Ishikawa (cell line): ENCODE results near the gene ALPL.

Experiments used
- CEBPB ChIP-seq: IDR thresholded peaks from 2 replicates; pipeline ENCODE4 v1.6.1; 2012
- CREB1 ChIP-seq: IDR thresholded peaks from 2 replicates; pipeline ENCODE4 v1.6.1; 2012; ENCODE audit warnings: low read depth
- EGR1 ChIP-seq: IDR thresholded peaks from 2 replicates; pipeline ENCODE4 v1.6.1; 2012
- EP300 ChIP-seq: IDR thresholded peaks from 2 replicates; pipeline ENCODE4 v1.6.1; 2012; ENCODE audit warnings: borderline replicate concordance
- FOXM1 ChIP-seq: IDR thresholded peaks from 2 replicates; pipeline ENCODE4 v1.6.1; 2012; ENCODE audit warnings: low read depth, borderline replicate concordance
- NFIC ChIP-seq: IDR thresholded peaks from 2 replicates; pipeline ENCODE4 v1.6.1; 2012
- RAD21 ChIP-seq: IDR thresholded peaks from 2 replicates; pipeline ENCODE4 v1.6.1; 2012; ENCODE audit warnings: low read depth
- REST ChIP-seq: IDR thresholded peaks from 2 replicates; pipeline ENCODE4 v1.6.1; 2012; ENCODE audit warnings: low read depth, mild to moderate bottlenecking
- TAF1 ChIP-seq: IDR thresholded peaks from 2 replicates; pipeline ENCODE4 v1.6.1; 2012; ENCODE audit warnings: low read depth, mild to moderate bottlenecking
- TCF12 ChIP-seq: IDR thresholded peaks from 2 replicates; pipeline ENCODE4 v1.6.1; 2012; ENCODE audit warnings: low read depth
- TEAD4 ChIP-seq: IDR thresholded peaks from 2 replicates; pipeline ENCODE4 v1.6.1; 2012
- USF1 ChIP-seq: IDR thresholded peaks from 2 replicates; pipeline ENCODE4 v1.6.1; 2012
- ZBTB7A ChIP-seq: IDR thresholded peaks from 2 replicates; pipeline ENCODE4 v1.6.1; 2012; ENCODE audit warnings: low read depth
- TF ChIP-seq, protein P1 (sequence below): IDR thresholded peaks from 2 replicates; pipeline ENCODE4 v1.6.1; 2012

Gene ALPL

DNA sequence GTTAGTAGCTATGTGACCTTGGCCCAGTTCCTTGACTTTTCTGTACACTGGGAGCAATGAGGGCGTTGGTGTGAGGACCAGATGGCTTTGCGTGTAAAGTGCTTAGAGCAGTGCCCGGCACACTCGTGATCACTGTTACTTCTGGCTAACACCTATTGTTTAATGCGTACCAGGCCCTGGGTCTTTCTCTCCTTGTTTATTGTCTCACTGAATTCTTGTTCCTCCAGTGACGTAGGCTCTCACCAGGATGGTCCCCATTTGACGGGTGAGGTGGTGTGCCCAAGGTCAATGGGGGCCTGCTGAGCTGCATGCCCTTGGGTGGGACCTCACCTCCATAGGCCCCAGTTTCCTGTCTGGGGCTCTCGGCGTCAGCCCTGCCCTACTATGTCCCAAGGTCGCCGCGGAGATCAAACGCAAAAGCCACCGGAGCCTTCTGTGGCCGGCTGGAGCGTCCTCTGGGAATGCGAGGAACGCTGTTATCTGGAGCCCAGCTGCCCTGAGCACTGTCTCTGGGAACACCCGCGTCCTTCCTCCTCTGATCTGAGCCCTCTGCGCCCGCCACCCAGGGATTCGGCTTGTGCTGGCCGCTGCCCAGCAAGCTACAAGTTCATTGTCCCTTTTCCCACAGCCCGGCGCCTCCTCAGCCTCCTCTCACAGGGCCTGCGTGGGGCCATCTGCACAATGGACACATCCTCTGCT is 28.9 kb downstream of the ALPL start:
- no peak for TF ChIP-seq EP300
- TF ChIP-seq CREB1: no peak
- TF ChIP-seq, protein P1, sequence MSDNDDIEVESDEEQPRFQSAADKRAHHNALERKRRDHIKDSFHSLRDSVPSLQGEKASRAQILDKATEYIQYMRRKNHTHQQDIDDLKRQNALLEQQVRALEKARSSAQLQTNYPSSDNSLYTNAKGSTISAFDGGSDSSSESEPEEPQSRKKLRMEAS: no peak
- no peak for TF ChIP-seq USF1
- TF ChIP-seq EGR1: no peak
- TF ChIP-seq TAF1: no peak

DNA sequence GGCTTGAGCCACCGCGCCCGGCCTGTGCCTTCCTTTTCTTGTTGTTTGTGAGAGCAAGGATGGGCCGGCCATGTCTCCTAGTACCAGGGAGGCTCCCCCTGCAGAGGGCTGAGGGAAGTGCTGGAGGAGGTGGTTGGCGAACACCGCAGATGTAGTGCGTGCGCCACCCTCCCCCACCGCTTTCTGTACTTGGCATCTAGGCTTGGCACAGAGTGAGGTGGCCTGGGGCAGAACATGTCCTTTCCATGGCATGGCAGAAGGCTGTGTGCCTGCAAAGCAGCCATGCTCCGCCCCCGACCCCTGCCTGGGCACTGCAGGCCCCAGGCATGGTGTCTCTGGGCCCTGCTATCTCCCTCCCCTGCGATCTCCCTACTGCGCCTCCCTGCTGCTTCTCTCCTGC is 30.7 kb downstream of the ALPL start:
- no peak for TF ChIP-seq NFIC
- TF ChIP-seq CREB1: no peak
- no peak for TF ChIP-seq EP300
- TF ChIP-seq USF1: no peak
- TF ChIP-seq EGR1: no peak
- TF ChIP-seq, protein P1: no peak
- TF ChIP-seq CEBPB: no peak
- TF ChIP-seq FOXM1: no peak
- no peak for TF ChIP-seq RAD21
- TF ChIP-seq TCF12: no peak
- TF ChIP-seq TEAD4: no peak
- no peak for TF ChIP-seq REST
- TF ChIP-seq TAF1: no peak
- TF ChIP-seq ZBTB7A: no peak

DNA sequence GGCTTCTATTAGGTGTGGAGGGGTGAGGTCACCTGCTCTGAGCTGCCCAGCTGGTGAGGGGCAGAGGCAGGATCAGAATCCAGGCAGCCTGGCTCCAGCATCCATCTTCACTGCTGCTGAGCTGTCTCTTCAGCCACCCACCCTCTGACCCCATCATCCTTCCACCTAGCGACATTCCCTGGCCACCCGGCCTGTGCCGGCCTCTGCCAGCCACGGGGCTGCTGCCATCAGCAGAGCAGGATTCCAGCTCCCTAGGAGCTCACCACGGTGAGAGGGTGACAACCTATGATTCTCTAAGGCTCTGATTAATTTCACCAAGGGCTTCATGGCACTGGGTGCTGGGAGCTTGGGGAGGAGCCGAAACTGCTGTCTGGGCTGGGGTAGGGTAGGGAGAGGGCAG is 32.1 kb downstream of the ALPL start:
- TF ChIP-seq RAD21 (no peak), TCF12 (no peak), CREB1 (no peak), FOXM1 (no peak)

DNA sequence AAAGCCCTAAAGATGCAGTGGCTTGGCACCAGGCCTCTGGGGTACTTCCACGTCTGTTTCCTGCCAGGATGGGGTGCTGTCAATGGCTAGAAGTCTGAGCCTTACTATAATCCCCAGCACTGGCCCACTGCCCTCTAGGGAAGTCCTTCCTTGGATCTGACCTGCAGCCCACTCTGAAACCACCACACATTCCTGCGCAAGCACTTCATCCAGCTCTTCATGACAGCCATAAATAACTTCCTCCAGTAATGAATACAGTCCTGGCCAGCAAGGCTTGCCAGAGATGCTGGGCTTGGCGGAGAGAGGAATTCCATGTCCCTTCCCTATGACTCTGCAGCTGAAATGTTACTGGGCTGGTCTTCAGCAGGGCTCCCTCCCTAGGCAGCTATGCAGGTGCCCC is 32.6 kb downstream of the ALPL start:
- TF ChIP-seq, protein P1: no peak
- no peak for TF ChIP-seq ZBTB7A
- TF ChIP-seq TEAD4: no peak
- no peak for TF ChIP-seq NFIC
- TF ChIP-seq USF1: no peak
- TF ChIP-seq EP300: no peak
- no peak for TF ChIP-seq CREB1
- TF ChIP-seq REST: no peak
- TF ChIP-seq EGR1: no peak
- TF ChIP-seq FOXM1: no peak

DNA sequence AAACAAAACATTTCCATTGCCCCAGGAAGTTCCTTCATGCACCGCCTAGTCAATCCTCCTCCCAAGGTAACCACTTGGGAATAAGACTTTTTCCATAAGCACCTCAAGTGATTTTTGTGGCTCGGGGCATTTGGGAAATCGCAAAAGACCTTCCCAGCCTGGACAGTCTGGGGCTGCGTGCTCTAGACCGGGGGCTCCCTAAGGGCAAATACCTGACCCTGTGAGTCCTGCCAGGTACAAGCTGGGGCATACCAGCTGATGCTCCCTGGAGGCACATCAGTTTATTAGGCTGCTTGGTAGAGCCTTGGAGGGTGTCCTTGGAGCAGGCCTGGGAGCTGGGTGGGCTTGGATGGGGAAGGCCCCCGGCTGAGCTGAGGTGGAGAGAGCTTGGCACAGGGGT is 34.4 kb downstream of the ALPL start:
- TF ChIP-seq CREB1 (no peak), ZBTB7A (no peak), CEBPB (no peak), REST (no peak)
- TF ChIP-seq, protein P1: no peak
